Thoracic aorta (tissue), 2 donors: ENCODE data around the gene RNF115. TPM values are rescaled to one million over a fixed set of nuclear protein-coding genes. Genes with fewer than 3 reads are reported as not detected.
"Not testable (repeated sequence)": the region's sequence is repeated elsewhere in the genome, so short reads cannot be mapped to it uniquely, and the experiment has no call there.

Experiments
- ATAC-seq: fragments of 150-250 bp; one replicate; pipeline ENCODE4 v1.8.0; 2017; ENCODE audit warnings: low read depth; ENCODE audit not compliant: insufficient number of reproducible peaks, low FRiP score
- DNase-seq: peaks from one replicate; pipeline ENCODE4 v3.0.0-alpha.2; 2020; ENCODE audit warnings: low spot score
- H3K27ac ChIP-seq, 2 donors: fragments of 200-600 bp; sonication (generic); 1 replicate in 1 of 2; 2 replicates in 1 of 2; pipeline ENCODE4 v1.5.1; 2016; ENCODE audit warnings: mild to moderate bottlenecking in 2 of 2, moderate library complexity in 2 of 2
- H3K27me3 ChIP-seq: fragments of 200-600 bp; sonication (generic); replicated peaks from 2 replicates; pipeline ENCODE4 v1.6.0; 2016; ENCODE audit warnings: mild to moderate bottlenecking; ENCODE audit not compliant: insufficient read depth
- H3K36me3 ChIP-seq: fragments of 200-600 bp; sonication (generic); one replicate; pipeline ENCODE4 v1.5.1; 2016
- H3K4me1 ChIP-seq, 2 donors: fragments of 200-600 bp; sonication (generic); 1 replicate in 1 of 2; 2 replicates in 1 of 2; pipeline versions ENCODE4 v1.5.1 to v1.6.0; 2016; ENCODE audit warnings: low read depth in 2 of 2, mild to moderate bottlenecking in 1 of 2; ENCODE audit not compliant: control insufficient read depth in 1 of 2
- H3K4me3 ChIP-seq: fragments of 200-600 bp; sonication (generic); 2 replicates; pipeline ENCODE4 v1.5.1; 2016; ENCODE audit warnings: mild to moderate bottlenecking
- H3K9me3 ChIP-seq: fragments of 200-600 bp; sonication (generic); 2 replicates; pipeline ENCODE4 v1.5.1; 2016
- total RNA-seq, 2 donors: library from RNA; depleted of rRNA; stranded (reverse); fragments of >200 nt; gene quantifications; one replicate each; pipeline versions ENCODE4 v1.1.0 to v1.2.3, GENCODE V29; 2016
- TF ChIP-seq, protein P1 (sequence below): fragments of 200-600 bp; sonication (generic); IDR thresholded peaks from one replicate; pipeline ENCODE4 v1.5.1; 2019; ENCODE audit warnings: antibody characterized with exemption

RNF115 gene
- total RNA-seq, 2 donors from 2014 or later = 52.7 to 60.4 TPM

DNA sequence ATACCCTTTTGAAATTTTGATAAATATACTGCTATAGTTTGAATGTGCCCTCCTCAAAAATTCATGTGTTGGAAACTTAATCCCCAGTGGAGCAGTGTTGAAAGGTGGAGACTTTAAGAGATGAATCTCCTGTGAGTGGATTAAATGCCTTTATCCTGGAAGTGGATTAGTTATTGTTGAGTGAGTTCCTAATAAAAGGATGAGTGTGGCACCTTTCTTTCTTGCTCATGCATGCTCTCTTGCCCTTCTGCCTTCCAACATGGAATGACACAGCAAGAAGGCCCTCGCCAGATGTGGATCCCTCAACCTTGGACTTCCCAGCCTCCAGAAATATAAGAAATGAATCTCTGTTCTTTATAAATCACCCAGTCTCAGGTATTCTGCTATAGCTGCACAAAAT, 52.8 kb downstream of the RNF115 start:
- Histone ChIP-seq H3K9me3 (no peaks in the 10 kb centered on the region), H3K4me3 (no peak overlapping the region), H3K36me3 (peaks cover 26% of the 10 kb centered on the region), H3K27me3 (no peaks in the 10 kb centered on the region), H3K27ac (no peak overlapping the region), H3K4me1 (peaks cover 11 to 24% of the 10 kb centered on the region in 2 donors)
- TF ChIP-seq, protein P1, sequence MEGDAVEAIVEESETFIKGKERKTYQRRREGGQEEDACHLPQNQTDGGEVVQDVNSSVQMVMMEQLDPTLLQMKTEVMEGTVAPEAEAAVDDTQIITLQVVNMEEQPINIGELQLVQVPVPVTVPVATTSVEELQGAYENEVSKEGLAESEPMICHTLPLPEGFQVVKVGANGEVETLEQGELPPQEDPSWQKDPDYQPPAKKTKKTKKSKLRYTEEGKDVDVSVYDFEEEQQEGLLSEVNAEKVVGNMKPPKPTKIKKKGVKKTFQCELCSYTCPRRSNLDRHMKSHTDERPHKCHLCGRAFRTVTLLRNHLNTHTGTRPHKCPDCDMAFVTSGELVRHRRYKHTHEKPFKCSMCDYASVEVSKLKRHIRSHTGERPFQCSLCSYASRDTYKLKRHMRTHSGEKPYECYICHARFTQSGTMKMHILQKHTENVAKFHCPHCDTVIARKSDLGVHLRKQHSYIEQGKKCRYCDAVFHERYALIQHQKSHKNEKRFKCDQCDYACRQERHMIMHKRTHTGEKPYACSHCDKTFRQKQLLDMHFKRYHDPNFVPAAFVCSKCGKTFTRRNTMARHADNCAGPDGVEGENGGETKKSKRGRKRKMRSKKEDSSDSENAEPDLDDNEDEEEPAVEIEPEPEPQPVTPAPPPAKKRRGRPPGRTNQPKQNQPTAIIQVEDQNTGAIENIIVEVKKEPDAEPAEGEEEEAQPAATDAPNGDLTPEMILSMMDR = no peak
- no peak for DNase-seq
- no peak for ATAC-seq

DNA sequence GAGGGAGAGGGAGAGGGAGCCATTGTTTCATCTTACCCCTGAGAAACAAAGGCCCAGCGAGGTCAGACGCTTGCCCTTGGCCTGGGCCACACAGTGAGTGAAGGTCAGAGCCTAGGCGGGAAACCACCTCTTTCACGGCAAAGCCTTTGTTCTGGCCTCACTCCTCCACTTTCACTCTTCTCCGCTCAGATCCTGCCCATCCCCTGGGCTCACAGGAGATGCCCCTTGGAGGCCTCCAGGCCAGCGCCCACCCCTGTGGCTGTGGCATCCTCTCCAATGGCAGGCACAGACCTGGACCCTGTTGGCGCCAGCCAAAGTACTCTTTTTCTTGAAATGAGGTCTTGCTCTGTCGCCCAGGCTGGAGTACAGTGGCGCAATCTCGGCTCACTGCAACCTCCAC, 55.9 kb downstream of the RNF115 start:
- not testable (repeated sequence) for H3K27ac ChIP-seq, H3K27me3 ChIP-seq, DNase-seq, H3K4me1 ChIP-seq, H3K4me3 ChIP-seq, ATAC-seq, H3K9me3 ChIP-seq
- H3K36me3 ChIP-seq = peaks cover 26% of the 10 kb centered on the region

DNA sequence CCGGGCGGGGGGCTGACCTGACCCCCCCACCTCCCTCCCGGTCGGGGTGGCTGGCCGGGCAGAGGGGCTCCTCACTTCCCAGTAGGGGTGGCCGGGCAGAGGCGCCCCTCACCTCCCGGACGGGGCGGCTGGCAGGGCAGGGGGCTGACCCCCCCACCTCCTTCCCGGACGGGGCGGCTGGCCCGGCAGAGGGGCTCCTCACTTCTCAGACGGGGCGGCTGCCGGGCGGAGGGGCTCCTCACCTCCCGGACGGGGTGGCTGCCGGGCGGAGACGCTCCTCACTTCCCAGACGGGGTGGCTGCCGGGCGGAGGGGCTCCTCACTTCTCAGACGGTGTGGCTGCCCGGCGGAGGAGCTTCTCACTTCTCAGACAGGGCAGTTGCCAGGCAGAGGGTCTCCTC, 57.0 kb downstream of the RNF115 start:
- DNase-seq, H3K27me3 ChIP-seq, H3K4me1 ChIP-seq, H3K27ac ChIP-seq, H3K4me3 ChIP-seq, H3K9me3 ChIP-seq, ATAC-seq: not testable (repeated sequence)
- H3K36me3 ChIP-seq = peaks cover 26% of the 10 kb centered on the region

DNA sequence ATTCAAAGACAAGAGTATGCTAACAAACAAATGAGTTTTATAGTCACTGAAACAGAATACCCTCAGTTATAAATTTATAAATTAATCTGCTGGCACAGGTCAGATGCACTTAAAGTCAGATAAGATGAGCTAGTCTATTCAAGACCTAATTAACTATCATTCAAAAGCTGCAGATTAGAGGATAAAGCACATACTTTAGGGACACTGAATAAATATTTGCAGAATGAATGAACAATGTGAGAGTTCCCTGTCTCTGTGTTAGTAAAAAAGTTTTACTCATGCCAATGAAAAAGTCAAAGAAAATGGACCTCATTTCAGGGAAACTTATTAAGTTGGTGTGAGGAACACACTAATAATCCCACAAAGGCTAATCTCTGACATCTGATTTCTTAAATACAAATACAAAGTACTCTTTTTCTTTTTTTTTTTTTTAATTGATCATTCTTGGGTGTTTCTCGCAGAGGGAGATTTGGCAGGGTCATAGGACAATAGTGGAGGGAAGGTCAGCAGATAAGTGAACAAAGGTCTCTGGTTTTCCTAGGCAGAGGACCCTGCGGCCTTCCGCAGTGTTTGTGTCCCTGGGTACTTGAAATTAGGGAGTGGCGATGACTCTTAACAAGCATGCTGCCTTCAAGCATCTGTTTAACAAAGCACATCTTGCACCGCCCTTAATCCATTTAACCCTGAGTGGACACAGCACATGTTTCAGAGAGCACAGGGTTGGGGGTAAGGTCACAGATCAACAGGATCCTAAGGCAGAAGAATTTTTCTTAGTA, 58.1 kb downstream of the RNF115 start:
- not testable (repeated sequence) for DNase-seq, H3K4me3 ChIP-seq, H3K9me3 ChIP-seq, H3K27me3 ChIP-seq, ATAC-seq, H3K4me1 ChIP-seq, H3K27ac ChIP-seq
- H3K36me3 ChIP-seq = peaks cover 24% of the 10 kb centered on the region

DNA sequence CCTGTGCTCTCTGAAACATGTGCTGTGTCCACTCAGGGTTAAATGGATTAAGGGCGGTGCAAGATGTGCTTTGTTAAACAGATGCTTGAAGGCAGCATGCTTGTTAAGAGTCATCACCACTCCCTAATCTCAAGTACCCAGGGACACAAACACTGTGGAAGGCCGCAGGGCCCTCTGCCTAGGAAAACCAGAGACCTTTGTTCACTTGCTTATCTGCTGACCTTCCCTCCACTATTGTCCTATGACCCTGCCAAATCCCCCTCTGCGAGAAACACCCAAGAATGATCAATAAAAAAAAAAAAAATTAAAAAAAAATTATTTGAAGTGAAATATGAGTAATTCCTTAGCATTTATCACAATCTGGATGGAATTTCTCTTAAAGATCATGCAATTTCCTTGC, 58.8 kb downstream of the RNF115 start:
- H3K9me3 ChIP-seq, H3K4me3 ChIP-seq, DNase-seq, ATAC-seq, H3K27me3 ChIP-seq, H3K4me1 ChIP-seq, H3K27ac ChIP-seq: not testable (repeated sequence)
- H3K36me3 ChIP-seq = peaks cover 19% of the 10 kb centered on the region

DNA sequence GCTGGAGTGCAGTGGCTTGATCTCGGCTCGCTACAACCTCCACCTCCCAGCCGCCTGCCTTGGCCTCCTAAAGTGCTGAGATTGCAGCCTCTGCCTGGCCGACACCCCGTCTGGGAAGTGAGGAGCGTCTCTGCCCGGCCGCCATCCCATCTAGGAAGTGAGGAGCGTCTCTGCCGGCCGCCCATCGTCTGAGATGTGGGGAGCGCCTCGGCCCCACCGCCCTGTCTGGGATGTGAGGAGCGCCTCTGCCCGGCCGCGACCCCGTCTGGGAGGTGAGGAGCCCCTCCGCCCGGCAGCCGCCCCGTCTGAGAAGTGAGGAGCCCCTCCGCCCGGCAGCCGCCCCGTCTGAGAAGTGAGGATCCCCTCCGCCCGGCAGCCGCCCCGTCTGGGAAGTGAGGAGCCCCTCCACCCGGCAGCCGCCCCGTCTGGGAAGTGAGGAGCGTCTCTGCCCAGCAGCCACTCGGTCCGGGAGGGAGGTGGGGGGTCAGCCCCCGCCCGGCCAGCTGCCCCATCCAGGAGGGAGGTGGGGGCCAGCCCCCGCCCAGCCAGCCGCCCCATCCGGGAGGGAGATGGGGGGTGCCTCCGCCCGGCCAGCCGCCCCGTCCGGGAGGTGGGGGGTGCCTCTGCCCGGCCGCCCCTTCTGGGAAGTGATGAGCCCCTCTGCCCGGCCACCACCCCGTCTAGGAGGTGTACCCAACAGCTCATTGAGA, 59.5 kb downstream of the RNF115 start:
- not testable (repeated sequence) for H3K27ac ChIP-seq, DNase-seq, H3K27me3 ChIP-seq, H3K4me3 ChIP-seq, H3K4me1 ChIP-seq, ATAC-seq, H3K9me3 ChIP-seq
- H3K36me3 ChIP-seq = peaks cover 17% of the 10 kb centered on the region

DNA sequence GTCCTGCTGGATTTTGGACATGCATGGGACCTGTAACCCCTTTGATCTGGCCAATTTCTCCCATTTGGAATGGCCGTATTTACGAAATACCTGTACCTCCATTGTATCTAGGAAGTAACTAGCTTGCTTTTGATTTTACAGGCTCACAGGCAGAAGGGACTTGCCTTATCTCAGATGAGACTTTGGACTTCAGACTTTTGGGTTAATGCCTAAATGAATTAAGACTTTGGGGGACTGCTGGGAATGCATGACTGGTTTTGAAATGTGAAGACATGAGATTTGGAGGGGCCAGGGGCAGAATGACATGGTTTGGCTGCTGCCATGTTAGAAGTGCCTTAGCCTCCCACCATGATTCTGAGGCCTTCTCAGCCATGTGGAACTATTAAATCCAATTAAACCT, 61.9 kb downstream of the RNF115 start:
- H3K9me3 ChIP-seq, DNase-seq, H3K27ac ChIP-seq, H3K4me3 ChIP-seq, ATAC-seq, H3K27me3 ChIP-seq: not testable (repeated sequence)
- Histone ChIP-seq H3K4me1 (peaks cover 0 to 18% of the 10 kb centered on the region in 2 donors), H3K36me3 (peaks cover 11% of the 10 kb centered on the region)

DNA sequence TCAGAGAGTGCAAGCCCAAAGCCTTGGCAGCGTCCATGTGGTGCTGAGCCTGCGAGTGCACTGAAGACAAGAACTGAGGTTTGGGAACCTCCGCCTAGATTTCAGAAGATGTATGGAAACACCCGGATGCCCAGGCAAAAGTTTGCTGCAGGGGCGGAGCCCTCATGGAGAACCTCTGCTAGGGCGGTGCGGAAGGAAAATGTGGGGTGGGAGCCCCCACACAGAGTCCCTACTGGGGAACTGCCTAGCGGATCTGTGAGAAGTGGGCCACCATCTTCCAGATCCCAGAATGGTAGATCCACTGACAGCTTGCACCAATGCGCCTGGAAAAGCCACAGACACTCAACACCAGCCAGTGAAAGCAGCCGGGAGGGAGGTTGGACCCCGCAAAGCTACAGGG, 62.4 kb downstream of the RNF115 start:
- H3K4me3 ChIP-seq, DNase-seq, H3K27ac ChIP-seq, H3K27me3 ChIP-seq, H3K9me3 ChIP-seq, ATAC-seq: not testable (repeated sequence)
- Histone ChIP-seq H3K36me3 (peaks cover 11% of the 10 kb centered on the region), H3K4me1 (peaks cover 0 to 21% of the 10 kb centered on the region in 2 donors)

DNA sequence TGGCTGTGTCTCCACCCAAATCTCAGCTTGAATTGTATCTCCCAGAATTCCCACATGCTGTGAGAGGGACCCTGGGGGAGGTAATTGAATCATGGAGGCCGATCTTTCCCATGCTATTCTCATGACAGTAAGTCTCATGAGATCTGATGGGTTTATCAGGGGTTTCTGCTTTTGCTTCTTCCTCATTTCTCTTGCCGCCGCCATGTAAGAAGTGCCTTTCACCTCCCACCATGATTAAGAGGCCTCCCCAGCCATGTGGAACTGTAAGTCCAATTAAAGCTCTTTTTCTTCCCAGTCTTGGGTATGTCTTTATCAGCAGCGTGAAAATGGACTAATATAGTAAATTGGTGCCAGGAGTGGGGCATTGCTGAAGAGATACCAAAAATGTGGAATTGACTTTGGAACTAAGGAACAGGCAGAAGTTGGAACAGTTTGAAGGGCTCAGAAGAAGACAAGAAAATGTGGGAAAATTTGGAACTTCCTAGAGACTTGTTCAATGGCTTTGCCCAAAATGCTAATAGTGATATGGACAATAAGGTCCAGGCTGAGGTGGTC, 63.4 kb downstream of the RNF115 start:
- ATAC-seq, H3K27ac ChIP-seq, DNase-seq, H3K4me3 ChIP-seq, H3K9me3 ChIP-seq, H3K27me3 ChIP-seq: not testable (repeated sequence)
- peaks cover 11% of the 10 kb centered on the region for H3K36me3 ChIP-seq
- H3K4me1 ChIP-seq = peaks cover 0 to 26% of the 10 kb centered on the region in 2 donors
